Mesendoderm (in vitro differentiated cells): ENCODE data around the gene VPS13A. TPM values are rescaled to one million over a fixed set of nuclear protein-coding genes. Genes with fewer than 3 reads are reported as not detected.
A peak's percentile ranks its signal among the peaks of the same experiment; 100 is the strongest.

ENCODE experiments used
- DNase-seq: peaks from one replicate; pipeline ENCODE4 v3.0.0; 2013
- H2AK5ac ChIP-seq: 2 replicates; pipeline ENCODE4 v1.6.1; 2013; ENCODE audit warnings: low read length, inconsistent platforms
- H2BK120ac ChIP-seq: 2 replicates; pipeline ENCODE4 v1.6.1; 2013; ENCODE audit warnings: low read depth, mild to moderate bottlenecking, low read length, moderate library complexity, mixed read lengths
- H2BK15ac ChIP-seq: replicated peaks from 2 replicates; pipeline ENCODE4 v1.6.1; 2013; ENCODE audit warnings: low read depth, mild to moderate bottlenecking, moderate library complexity
- H2BK5ac ChIP-seq: 2 replicates; pipeline ENCODE4 v1.6.1; 2013; ENCODE audit warnings: low read length, inconsistent platforms
- H3K18ac ChIP-seq: 2 replicates; pipeline ENCODE4 v1.6.1; 2013; ENCODE audit warnings: mild to moderate bottlenecking, low read length, mixed read lengths
- H3K23ac ChIP-seq: one replicate; pipeline ENCODE4 v1.6.1; 2013; ENCODE audit warnings: low read length
- H3K27ac ChIP-seq: 2 replicates; pipeline ENCODE4 v1.5.1; 2013; ENCODE audit warnings: low read depth, mild to moderate bottlenecking, inconsistent platforms, low read length, moderate library complexity
- H3K27me3 ChIP-seq: 2 replicates; pipeline ENCODE4 v1.6.1; 2013; ENCODE audit warnings: low read length, control low read depth, mild to moderate bottlenecking, inconsistent platforms; ENCODE audit not compliant: insufficient read depth, poor library complexity
- H3K36me3 ChIP-seq: 2 replicates; pipeline ENCODE4 v1.6.1; 2013; ENCODE audit warnings: low read length, inconsistent platforms; ENCODE audit not compliant: control insufficient read depth, insufficient read depth
- H3K4ac ChIP-seq: one replicate; pipeline ENCODE4 v1.6.1; 2013; ENCODE audit warnings: low read depth, mild to moderate bottlenecking, low read length, moderate library complexity
- H3K4me1 ChIP-seq: 2 replicates; pipeline ENCODE4 v1.6.1; 2013; ENCODE audit warnings: low read depth, low read length, inconsistent platforms; ENCODE audit not compliant: control insufficient read depth
- H3K4me2 ChIP-seq: 2 replicates; pipeline ENCODE4 v1.6.1; 2013; ENCODE audit warnings: low read length
- H3K4me3 ChIP-seq: 2 replicates; pipeline ENCODE4 v1.5.1; 2013; ENCODE audit warnings: mild to moderate bottlenecking, low read length
- H3K56ac ChIP-seq: one replicate; pipeline ENCODE4 v1.6.1; 2013; ENCODE audit warnings: low read length
- H3K79me1 ChIP-seq: 2 replicates; pipeline ENCODE4 v1.6.1; 2013; ENCODE audit warnings: low read length, inconsistent platforms
- H3K79me2 ChIP-seq: 2 replicates; pipeline ENCODE4 v1.6.1; 2013; ENCODE audit warnings: mild to moderate bottlenecking, low read length; ENCODE audit not compliant: control insufficient read depth, insufficient read depth
- H3K9ac ChIP-seq: 2 replicates; pipeline ENCODE4 v1.6.1; 2013; ENCODE audit warnings: low read length, inconsistent platforms
- H4K5ac ChIP-seq: one replicate; pipeline ENCODE4 v1.6.1; 2013; ENCODE audit warnings: low read length
- H4K8ac ChIP-seq: one replicate; pipeline ENCODE4 v1.6.1; 2013; ENCODE audit warnings: low read depth, mild to moderate bottlenecking, control low read depth, low read length, moderate library complexity
- WGBS: extraction: QIAGEN DNeasy Blood & Tissue Kit; methylation state at CpG from one replicate; pipeline ENCODE4 v1.1.7; 2013; ENCODE audit warnings: low lambda C conversion rate, missing lambda C conversion rate; ENCODE audit not compliant: insufficient coverage; ENCODE audit errors: extremely low coverage; 5-methylcytosine and 5-hydroxymethylcytosine counted together
- polyA plus RNA-seq, 2 experiments: library from polyadenylated mRNA; stranded (reverse); fragments of 200-250 nt; gene quantifications; one replicate each; pipeline ENCODE4 v1.2.3, GENCODE V29; 2013

VPS13A gene
- polyA plus RNA-seq (2013, experiment 1 of 2), result 13.4 TPM
- 13.1 TPM for polyA plus RNA-seq (2013, experiment 2 of 2)

GRCh38 chr9:77177143-77177893 lies at the start of gene VPS13A:
VPS13A (plus strand) TSS chr9:77177534; CDS start chr9:77177705, 171 bp downstream.
- no peak within 1 kb of the TSS for H3K4ac ChIP-seq
- no peaks in the 10 kb centered on the region for H3K79me1 ChIP-seq
- no peak within 1 kb of the TSS for H4K5ac ChIP-seq
- no peak within 1 kb of the TSS for H2BK120ac ChIP-seq
- H3K18ac ChIP-seq, result peak within 1 kb of the TSS; percentile 34
- no peaks in the 10 kb centered on the region for H3K36me3 ChIP-seq
- H3K4me2 ChIP-seq, result peak within 1 kb of the TSS; percentile 85
- DNase-seq, result peak; percentile 99
- peak within 1 kb of the TSS; percentile 76 for H3K9ac ChIP-seq
- no peak within 1 kb of the TSS for H2BK15ac ChIP-seq
- H3K4me1 ChIP-seq, result no peaks in the 10 kb centered on the region
- H3K27ac ChIP-seq, result peak within 1 kb of the TSS; percentile 79
- H2AK5ac ChIP-seq, result no peak within 1 kb of the TSS
- no peak within 1 kb of the TSS for H2BK5ac ChIP-seq
- peak within 1 kb of the TSS; percentile 42 for H4K8ac ChIP-seq
- H3K56ac ChIP-seq, result peak within 1 kb of the TSS; percentile 96
- peak within 1 kb of the TSS; percentile 85 for H3K4me3 ChIP-seq
- WGBS, result no CpG with 5 or more reads among the region's 89 CpGs
- no peak within 1 kb of the TSS for H3K23ac ChIP-seq
- H3K79me2 ChIP-seq, result peaks cover 1% of the 10 kb centered on the region
- no peaks in the 10 kb centered on the region for H3K27me3 ChIP-seq

GRCh38 chr9:77128125-77128789 lies 49.1 kb upstream of the VPS13A start:
- Histone ChIP-seq H3K56ac (no peak overlapping the region), H2BK5ac (no peak overlapping the region), H3K36me3 (no peaks in the 10 kb centered on the region), H3K79me1 (no peaks in the 10 kb centered on the region), H3K4me1 (no peaks in the 10 kb centered on the region), H3K4me3 (no peak overlapping the region), H3K27ac (no peak overlapping the region), H3K79me2 (no peaks in the 10 kb centered on the region), H3K9ac (no peak overlapping the region), H2BK120ac (no peak overlapping the region), H4K5ac (no peak overlapping the region), H2AK5ac (no peak overlapping the region), H3K23ac (no peak overlapping the region), H4K8ac (no peak overlapping the region), H3K4ac (no peak overlapping the region), H2BK15ac (no peak overlapping the region), H3K18ac (no peak overlapping the region), H3K27me3 (no peaks in the 10 kb centered on the region), H3K4me2 (no peak overlapping the region)
- peak; percentile 52 for DNase-seq
- WGBS, result no CpG with 5 or more reads among the region's 1 CpG

GRCh38 chr9:77131399-77131798 lies 45.9 kb upstream of the VPS13A start:
- Histone ChIP-seq H3K4ac (no peak overlapping the region), H3K4me3 (no peak overlapping the region), H3K27me3 (no peaks in the 10 kb centered on the region), H3K27ac (no peak overlapping the region), H2BK120ac (no peak overlapping the region), H4K8ac (no peak overlapping the region), H3K4me1 (no peaks in the 10 kb centered on the region), H4K5ac (no peak overlapping the region), H3K4me2 (no peak overlapping the region), H2BK15ac (no peak overlapping the region), H3K36me3 (no peaks in the 10 kb centered on the region), H3K79me2 (no peaks in the 10 kb centered on the region), H3K18ac (no peak overlapping the region), H2AK5ac (no peak overlapping the region), H3K79me1 (no peaks in the 10 kb centered on the region), H2BK5ac (no peak overlapping the region), H3K23ac (no peak overlapping the region), H3K56ac (no peak overlapping the region), H3K9ac (no peak overlapping the region)
- DNase-seq, result no peak
- no CpG with 5 or more reads among the region's 5 CpGs for whole genome bisulfite sequencing

- DNase-seq, result no peak
- Histone ChIP-seq H3K79me2 (no peaks in the 10 kb centered on the region), H3K4me2 (no peak overlapping the region), H3K56ac (no peak overlapping the region), H3K23ac (no peak overlapping the region), H3K27me3 (no peaks in the 10 kb centered on the region), H3K18ac (no peak overlapping the region), H3K4ac (no peak overlapping the region), H3K9ac (no peak overlapping the region), H2BK15ac (no peak overlapping the region), H3K4me1 (no peaks in the 10 kb centered on the region), H2BK5ac (no peak overlapping the region), H4K5ac (no peak overlapping the region), H3K36me3 (no peaks in the 10 kb centered on the region), H3K4me3 (no peak overlapping the region), H4K8ac (no peak overlapping the region), H2BK120ac (no peak overlapping the region), H2AK5ac (no peak overlapping the region), H3K79me1 (no peaks in the 10 kb centered on the region), H3K27ac (no peak overlapping the region)
- WGBS, result no CpG with 5 or more reads among the region's 1 CpG
Observed at GRCh38 chr9:77133011-77133410, 44.3 kb upstream of the VPS13A start.

GRCh38 chr9:77142366-77142765 lies 35.0 kb upstream of the VPS13A start:
- no peaks in the 10 kb centered on the region for H3K27me3 ChIP-seq
- no peak overlapping the region for H2AK5ac ChIP-seq
- H3K56ac ChIP-seq, result no peak overlapping the region
- no peak overlapping the region for H3K4me2 ChIP-seq
- no CpG with 5 or more reads among the region's 2 CpGs for WGBS
- H3K4ac ChIP-seq, result no peak overlapping the region
- H3K23ac ChIP-seq, result no peak overlapping the region
- no peak overlapping the region for H2BK15ac ChIP-seq
- H3K79me2 ChIP-seq, result no peaks in the 10 kb centered on the region
- H3K18ac ChIP-seq, result no peak overlapping the region
- H4K5ac ChIP-seq, result no peak overlapping the region
- no peak overlapping the region for H3K9ac ChIP-seq
- H3K79me1 ChIP-seq, result no peaks in the 10 kb centered on the region
- no peaks in the 10 kb centered on the region for H3K36me3 ChIP-seq
- H3K4me3 ChIP-seq, result no peak overlapping the region
- no peak overlapping the region for H4K8ac ChIP-seq
- no peak overlapping the region for H2BK120ac ChIP-seq
- H3K27ac ChIP-seq, result no peak overlapping the region
- no peak overlapping the region for H2BK5ac ChIP-seq
- no peak for DNase-seq
- H3K4me1 ChIP-seq, result peaks cover 2% of the 10 kb centered on the region
